Glomerular visceral epithelial cell (primary cell): Measurements from ENCODE around the gene SLC2A13.
"Not testable (repeated sequence)": the region's sequence is repeated elsewhere in the genome, so short reads cannot be mapped to it uniquely, and the experiment has no call there.

Experiments used
- DNase-seq: peaks from one replicate; pipeline ENCODE4 v3.0.0-alpha.2; 2016; ENCODE audit errors: extremely low spot score

Gene SLC2A13

DNA sequence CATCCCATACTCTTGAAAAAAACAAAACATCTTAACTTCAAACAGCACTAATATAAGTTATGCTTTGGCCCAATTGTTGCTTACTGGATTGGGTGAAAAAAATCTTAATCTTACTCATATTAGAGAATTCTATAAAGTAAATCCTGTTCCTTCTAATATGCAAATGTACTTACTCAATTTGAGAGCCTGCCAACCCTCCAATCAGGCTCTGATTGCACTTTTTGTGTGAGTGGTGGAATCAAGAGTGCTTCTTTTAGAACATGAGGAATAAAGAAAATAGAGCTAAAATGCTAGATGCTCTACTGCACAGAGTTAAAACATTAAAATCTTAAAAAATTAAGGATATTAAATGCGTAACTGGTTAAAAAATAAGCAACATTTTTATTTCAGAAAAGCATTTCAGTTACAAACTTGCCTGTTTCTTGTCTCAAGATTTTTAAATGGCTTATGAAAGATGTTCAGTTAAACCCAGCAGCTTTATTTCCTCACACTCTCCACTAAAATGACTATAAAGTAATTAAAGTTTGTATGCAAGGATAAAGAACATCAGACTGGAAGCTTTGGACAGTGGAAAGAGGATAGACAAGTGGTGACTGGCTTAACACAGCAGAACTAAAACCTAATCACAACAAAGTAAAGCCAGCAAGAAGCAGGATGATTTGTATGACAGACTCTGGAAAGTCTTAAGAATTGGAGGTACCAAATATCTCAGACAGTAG is 177.5 kb downstream of the SLC2A13 start:
- no peak for DNase-seq

DNA sequence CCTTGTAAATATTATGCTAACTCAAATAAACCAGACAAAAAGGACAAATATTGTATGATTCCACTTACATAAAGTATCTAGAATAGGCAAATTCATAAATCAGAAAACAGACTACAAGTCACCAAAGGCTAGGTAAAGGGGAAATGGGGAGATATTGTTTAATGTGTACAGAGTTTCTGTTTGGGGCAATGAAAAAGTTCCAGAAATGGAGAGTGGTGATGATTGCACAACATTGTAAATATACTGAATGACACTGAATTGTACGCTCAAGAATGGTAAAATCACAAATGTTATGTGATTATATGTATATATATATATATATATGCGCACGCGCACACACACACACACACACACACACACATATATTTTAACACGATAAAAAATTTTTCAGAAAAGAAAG is 182.5 kb downstream of the SLC2A13 start:
- DNase-seq = no peak

DNA sequence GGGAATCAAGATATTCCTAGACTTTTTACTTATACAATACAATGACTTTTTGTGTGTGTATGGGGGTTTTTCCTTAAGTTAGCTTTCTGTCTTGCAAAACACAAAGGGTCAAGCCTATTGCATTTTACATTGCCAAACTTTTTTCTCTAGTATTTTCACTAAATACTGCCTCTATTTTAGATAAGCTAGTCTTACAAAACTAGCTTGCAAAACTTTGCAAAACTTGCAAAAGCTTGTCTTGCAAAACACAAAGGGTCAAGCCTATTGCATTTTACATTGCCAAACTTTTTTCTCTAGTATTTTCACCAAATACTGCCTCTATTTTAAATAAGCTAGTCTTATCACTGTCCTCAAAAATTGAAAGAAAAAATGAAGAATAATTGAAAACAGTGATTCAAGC is 183.3 kb downstream of the SLC2A13 start:
- DNase-seq = not testable (repeated sequence)

DNA sequence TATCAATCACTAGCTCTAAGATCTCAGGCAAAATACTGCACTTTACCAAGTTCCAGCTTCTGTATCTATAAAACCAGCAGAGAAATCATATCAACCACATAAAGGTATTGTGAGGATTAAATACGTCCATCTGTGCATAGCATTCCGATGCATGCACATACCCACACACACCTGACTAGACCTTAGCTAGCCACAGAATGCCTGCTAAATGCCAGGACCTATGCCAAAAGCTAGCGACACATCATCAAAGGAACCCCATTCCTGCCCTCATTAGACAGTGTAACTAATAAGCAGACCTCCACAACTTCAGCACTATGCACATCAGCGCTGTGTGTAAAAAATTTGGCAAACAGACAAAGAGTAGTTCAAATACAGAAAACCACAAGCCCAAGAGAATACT is 185.2 kb downstream of the SLC2A13 start:
- DNase-seq = no peak

DNA sequence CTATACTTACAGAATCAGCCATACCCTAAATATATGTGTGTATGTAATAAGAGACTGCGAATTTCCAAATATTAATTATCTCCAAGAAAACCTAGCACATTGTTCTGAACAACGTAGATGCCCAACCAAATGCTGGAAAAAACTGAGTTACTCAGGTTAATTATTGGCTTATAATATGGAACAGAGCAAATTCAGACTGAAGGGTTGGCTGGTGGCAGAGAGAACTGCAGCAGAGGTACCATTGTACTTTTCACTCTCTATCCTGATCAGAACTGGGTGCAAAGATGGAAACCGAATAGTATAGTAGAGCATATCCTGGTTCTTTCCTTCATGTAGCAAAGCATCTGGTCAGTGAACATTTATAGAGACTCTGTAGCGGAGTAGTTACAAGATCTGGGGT is 185.7 kb downstream of the SLC2A13 start:
- DNase-seq = no peak

- no peak for DNase-seq
These were observed 186.1 kb downstream of the SLC2A13 start for GRCh38 chr12:39919790-39920189.

DNA sequence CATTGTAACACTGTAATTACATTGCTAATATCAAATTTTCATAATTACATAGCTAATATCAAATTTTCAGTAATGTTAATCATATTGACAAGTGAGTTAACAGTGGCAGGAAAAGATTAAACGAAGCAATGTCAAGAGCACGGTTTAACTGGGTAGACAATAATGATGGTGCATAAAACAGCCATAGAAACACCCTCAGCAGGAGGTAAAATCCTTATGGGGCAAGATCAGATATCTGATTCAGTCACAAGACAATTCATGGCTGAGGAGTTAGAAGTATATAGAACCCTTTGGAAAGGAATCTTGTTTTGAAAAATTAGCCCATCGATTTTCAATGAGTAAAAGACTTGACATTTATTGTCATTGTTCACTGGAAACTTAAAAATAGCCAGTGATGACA is 190.6 kb downstream of the SLC2A13 start:
- DNase-seq = no peak

DNA sequence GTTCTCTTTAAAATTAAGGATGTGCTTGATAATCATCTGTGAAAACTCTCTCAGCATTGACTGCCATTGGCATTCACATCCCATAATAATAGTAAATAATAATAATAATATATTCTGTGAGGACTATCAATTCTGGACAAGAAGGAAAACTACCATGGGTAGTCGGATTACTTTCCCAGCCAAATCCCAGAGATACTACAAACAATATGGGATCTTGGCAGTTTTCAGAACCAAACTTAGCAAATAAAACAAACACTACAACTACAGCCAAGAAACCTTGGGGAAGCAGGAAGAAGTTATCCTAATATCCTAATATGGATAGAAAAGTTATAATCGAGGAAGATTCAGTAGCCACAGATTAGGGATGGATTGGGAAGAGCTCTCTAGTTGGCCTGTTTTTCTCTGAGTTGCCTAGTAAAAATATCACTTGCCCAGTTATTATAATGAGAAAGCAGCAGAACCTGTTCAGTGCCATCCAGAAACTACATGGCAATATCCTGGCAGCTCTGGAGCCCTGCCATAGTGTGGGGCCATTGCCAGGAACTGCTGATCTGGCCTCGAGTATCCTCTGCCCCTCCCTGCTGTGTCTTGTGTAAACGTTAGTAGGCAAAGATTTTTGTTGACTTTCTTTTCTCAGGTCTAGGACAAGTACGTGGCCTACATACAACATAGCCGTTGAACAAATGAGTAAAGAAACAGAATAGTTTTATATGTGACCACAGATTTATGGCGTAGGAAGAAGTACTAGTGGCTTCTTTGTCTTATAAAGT is 193.5 kb downstream of the SLC2A13 start:
- no peak for DNase-seq

- no peak for DNase-seq
These were observed 199.6 kb downstream of the SLC2A13 start for GRCh38 chr12:39906237-39906636.

- DNase-seq = peak; percentile 1
These were observed 200.7 kb downstream of the SLC2A13 start for GRCh38 chr12:39905152-39905551.

GRCh38 chr12:39902821-39903220 is 203.1 kb downstream of the SLC2A13 start:
- no peak for DNase-seq

DNA sequence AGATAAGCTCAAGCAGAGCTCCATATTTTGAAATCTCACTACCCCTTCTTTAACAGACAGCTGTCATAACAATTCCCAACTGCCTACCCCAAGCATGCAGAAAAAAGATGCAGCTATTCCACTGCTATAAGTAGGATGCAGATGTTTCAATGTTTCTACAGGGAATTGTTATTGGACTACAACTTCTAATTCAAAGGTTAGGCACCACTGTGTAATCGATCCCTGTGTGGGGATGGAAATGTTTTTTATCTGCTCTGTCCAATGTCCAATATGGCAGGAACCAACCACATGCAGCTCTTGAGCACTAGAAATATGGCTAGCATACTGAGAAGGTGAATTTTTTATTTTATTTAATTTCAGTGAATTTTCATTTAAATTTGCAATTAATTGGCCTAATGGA is 208.6 kb downstream of the SLC2A13 start:
- no peak for DNase-seq

- DNase-seq = not testable (repeated sequence)
These were observed 212.5 kb downstream of the SLC2A13 start for GRCh38 chr12:39893388-39893787.

- DNase-seq = no peak
These were observed 213.7 kb downstream of the SLC2A13 start for GRCh38 chr12:39892146-39892545.

DNA sequence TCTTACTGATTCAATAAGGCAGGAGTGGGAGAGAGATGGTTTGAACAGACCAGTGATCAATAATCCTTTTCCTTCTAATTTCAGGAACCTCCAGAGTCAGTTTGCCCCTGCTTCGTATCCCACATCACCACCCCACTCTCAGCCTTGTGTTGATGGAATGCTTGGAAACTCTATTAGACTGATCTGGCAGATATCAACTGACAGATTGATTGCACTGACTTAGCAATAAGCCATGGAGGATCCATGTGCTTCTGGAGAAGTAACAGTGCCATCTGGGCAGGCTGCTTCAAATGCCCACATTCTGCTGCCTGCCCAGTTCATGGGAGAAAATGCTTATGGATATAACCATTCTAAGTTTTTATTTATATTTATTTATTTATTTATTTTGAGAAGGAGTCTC is 218.0 kb downstream of the SLC2A13 start:
- DNase-seq = no peak

- no peak for DNase-seq
These were observed 219.8 kb downstream of the SLC2A13 start for GRCh38 chr12:39886106-39886505.

DNA sequence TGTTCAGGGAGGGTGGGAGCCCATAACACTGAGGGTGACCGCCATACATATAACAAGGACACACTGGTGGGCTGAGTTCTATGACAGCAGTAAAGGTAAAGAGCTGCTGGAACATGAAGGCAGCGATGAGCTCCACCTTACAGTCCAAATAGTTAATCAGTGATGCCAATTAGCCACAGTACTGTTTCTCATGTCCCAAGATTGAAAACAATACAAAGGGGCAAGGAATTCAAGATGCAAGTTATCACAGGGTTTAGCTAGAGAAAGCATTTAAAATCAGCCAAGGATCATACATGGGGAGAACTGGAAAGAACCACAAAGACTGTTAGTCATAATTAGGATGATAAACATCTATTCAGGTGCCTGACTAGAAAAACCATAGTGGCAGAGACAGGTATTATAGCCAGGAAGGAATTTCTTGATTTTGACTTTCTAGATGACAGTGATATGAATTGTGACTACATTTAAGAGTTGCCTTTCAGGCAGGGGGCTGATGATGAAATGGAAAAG is 221.2 kb downstream of the SLC2A13 start:
- no peak for DNase-seq

DNA sequence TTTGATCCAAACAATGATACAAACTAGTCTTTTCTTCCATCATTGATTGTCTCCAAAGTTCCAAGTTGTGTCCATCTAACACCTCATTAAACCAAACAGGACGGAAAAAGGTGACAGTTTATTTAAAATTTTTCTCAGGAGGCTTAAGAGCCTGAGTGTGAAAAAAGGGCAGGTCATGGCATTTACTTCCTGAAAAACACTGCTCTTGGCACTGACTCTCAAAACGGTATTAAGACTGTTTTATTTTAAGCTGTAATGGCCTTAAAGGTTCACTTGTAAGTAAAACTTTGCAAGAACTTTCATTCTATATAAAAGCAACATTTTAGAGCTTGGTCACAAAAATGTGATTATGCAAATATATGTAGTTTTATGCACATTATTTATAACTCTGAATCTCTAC is 222.5 kb downstream of the SLC2A13 start:
- DNase-seq = no peak

DNA sequence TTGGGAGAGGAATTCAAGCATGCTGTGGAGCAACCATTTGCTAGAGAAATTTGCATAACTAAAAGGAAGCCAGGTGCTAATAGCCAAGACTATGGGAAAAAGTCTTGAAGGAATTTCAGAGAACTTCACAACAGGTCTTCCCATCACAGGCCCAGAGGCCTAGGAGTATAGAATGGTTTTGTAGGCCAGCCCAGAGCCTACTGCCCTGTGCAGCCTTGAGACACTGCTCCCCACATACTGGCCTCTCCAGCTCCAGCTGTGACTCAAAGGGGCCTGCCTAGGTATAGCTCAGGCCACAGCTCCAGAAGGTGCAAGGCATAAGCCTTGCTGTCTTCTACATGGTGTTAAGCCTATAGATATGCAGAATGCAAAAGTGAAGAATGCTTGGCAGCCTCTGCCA is 227.1 kb downstream of the SLC2A13 start:
- DNase-seq = no peak

DNA sequence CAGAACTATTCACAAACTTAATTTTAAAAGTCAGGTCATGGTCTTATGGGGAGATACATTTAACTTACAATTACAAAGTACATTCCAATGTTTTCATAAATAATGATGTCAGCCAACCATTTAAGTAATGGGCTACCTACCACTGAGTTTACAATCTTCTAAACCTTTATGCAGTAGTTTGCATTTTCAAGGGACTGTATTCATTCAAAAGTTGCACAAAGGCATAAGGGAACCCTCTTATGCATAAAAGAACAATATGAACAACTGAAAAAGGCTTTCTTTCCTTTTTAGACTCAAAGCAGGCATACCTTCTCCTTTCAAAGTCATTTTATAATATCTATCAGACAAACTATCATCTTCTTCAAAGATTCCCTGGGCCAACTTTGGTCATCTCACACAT is 230.2 kb downstream of the SLC2A13 start:
- no peak for DNase-seq

DNA sequence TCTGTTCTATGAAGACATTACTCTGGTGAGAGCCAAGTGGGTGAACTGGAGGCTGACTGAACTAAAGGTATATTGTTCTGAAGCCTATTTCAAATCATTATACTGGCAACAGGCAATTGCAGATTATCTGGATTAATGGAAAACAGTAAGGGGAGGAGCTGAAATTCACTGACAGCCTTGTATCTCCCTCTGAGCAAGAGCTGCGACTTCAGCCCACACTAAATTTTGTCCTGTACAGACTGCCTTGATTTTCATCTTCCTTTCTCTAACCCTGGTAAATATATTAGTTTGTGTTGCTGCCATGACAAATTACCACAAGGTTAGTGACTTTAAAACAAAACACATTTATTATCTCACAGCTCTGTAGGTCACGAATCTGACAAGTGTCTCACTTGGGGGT is 231.1 kb downstream of the SLC2A13 start:
- DNase-seq = no peak

DNA sequence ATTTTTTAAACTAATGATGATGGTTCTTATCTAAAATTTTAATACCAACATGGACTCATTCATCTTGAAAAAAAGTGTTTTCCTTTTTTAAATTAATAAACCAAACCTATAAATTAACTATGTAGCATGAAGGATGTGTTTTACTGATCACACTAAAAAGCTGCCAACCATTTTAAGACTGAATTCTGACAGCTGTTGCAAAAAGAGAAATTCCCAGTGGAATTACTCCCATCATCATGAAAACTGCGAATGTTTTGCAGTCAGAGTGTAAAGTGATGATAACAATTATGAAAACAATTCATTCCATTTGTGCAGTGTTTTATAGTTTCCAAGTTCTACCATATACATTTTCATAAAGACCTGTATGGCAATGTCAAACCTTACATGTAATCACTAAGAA is 232.8 kb downstream of the SLC2A13 start:
- DNase-seq = no peak

DNA sequence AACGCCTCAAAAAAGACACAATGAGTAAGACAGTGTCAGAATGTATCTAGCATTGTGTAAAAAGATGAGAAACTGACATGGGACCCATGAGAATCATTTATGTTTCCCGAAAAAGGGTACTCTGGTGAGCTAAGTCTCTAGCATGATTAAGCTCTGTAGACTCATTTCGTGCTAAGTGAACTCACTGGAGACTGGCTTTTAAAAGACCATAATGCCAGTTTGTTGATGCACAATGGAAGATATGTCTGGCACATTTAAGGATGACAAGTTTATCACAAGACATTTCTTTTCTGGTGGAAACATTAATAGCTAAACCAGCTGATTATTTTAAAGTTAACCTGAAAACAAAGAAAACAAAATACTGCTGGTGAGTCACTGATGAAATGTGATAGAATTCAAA is 233.5 kb downstream of the SLC2A13 start:
- DNase-seq = no peak
